Fibroblast of skin of back (primary cell): ENCODE data around the gene DNER.

Experiments
- DNase-seq: peaks from one replicate; pipeline ENCODE4 v3.0.0-alpha.2; 2013

Gene DNER

GRCh38 chr2:229477269-229477755 lies 237.0 kb downstream of the DNER start:
- DNase-seq: no peak

- DNase-seq: no peak
These were observed 238.6 kb downstream of the DNER start for GRCh38 chr2:229475778-229476177.

- no peak for DNase-seq
These were observed 240.2 kb downstream of the DNER start for GRCh38 chr2:229474125-229474524.

- DNase-seq: no peak
These were observed 243.6 kb downstream of the DNER start for GRCh38 chr2:229470781-229471180.

- DNase-seq: no peak
These were observed 246.6 kb downstream of the DNER start for GRCh38 chr2:229467783-229468182.

GRCh38 chr2:229463841-229464346 lies 250.5 kb downstream of the DNER start:
- DNase-seq: no peak

- no peak for DNase-seq
These were observed 252.2 kb downstream of the DNER start for GRCh38 chr2:229462112-229462511.

- DNase-seq: no peak
These were observed 258.3 kb downstream of the DNER start for GRCh38 chr2:229456091-229456490.

- DNase-seq: peak; percentile 69
These were observed 259.3 kb downstream of the DNER start for GRCh38 chr2:229454934-229455631.

- DNase-seq: no peak
These were observed 261.1 kb downstream of the DNER start for GRCh38 chr2:229453230-229453629.

GRCh38 chr2:229451852-229452251 lies 262.5 kb downstream of the DNER start:
- DNase-seq: no peak

- no peak for DNase-seq
These were observed 267.1 kb downstream of the DNER start for GRCh38 chr2:229447227-229447626.

GRCh38 chr2:229446350-229446749 lies 268.0 kb downstream of the DNER start:
- DNase-seq: no peak

GRCh38 chr2:229445501-229446211 lies 268.7 kb downstream of the DNER start:
- DNase-seq: no peak

- DNase-seq: peak; percentile 76
These were observed 269.3 kb downstream of the DNER start for GRCh38 chr2:229445019-229445418.

- no peak for DNase-seq
These were observed 270.6 kb downstream of the DNER start for GRCh38 chr2:229443546-229444268.

GRCh38 chr2:229443141-229443540 lies 271.2 kb downstream of the DNER start:
- DNase-seq: no peak

GRCh38 chr2:229438430-229439159 lies 275.8 kb downstream of the DNER start:
- no peak for DNase-seq

GRCh38 chr2:229437467-229437866 lies 276.9 kb downstream of the DNER start:
- no peak for DNase-seq

- no peak for DNase-seq
These were observed 280.2 kb downstream of the DNER start for GRCh38 chr2:229434187-229434586.

- DNase-seq: no peak
These were observed 281.0 kb downstream of the DNER start for GRCh38 chr2:229433351-229433750.

GRCh38 chr2:229431327-229431954 lies 282.9 kb downstream of the DNER start:
- DNase-seq: peak; percentile 50
